GM12872 (cell line): ENCODE results near the gene GAL3ST3.

Experiments
- CTCF ChIP-seq: IDR thresholded peaks from 3 replicates; pipeline ENCODE4 v1.5.1; 2011; ENCODE audit warnings: low read depth, mild to moderate bottlenecking, low read length, moderate library complexity; ENCODE audit not compliant: insufficient read depth

The GAL3ST3 gene

GRCh38 chr11:66007201-66007634 is 41.7 kb downstream of the GAL3ST3 start:
- no peak for TF ChIP-seq CTCF

GRCh38 chr11:66006891-66007176 is 42.1 kb downstream of the GAL3ST3 start:
- TF ChIP-seq CTCF, result no peak

- TF ChIP-seq CTCF, result no peak
These were observed 42.6 kb downstream of the GAL3ST3 start for GRCh38 chr11:66006134-66006890.

GRCh38 chr11:66004186-66004585 is 44.8 kb downstream of the GAL3ST3 start:
- TF ChIP-seq CTCF, result no peak

- no peak for TF ChIP-seq CTCF
These were observed 45.7 kb downstream of the GAL3ST3 start for GRCh38 chr11:66003291-66003690.

- TF ChIP-seq CTCF, result no peak
These were observed 46.2 kb downstream of the GAL3ST3 start for GRCh38 chr11:66002648-66003225.

GRCh38 chr11:66001942-66002647 is 46.9 kb downstream of the GAL3ST3 start, which contains the start of the genes BANF1 and EIF1AD:
TSS of gene BANF1 (plus strand) at chr11:66002503. CDS start at chr11:66003251, 748 bp downstream.
TSS of gene EIF1AD (minus strand) at chr11:66002157. CDS start at chr11:66000389, 1,768 bp downstream.
- TF ChIP-seq CTCF, result no peak
